HG03432 (cell line): ENCODE measurements around the gene FBXL5.

Source experiments
- ATAC-seq: cut with Tn5 transposase; IDR thresholded peaks from one replicate; pipeline ENCODE4 v1.9.1; 2021; ENCODE audit warnings: mild to moderate bottlenecking, moderate library complexity; ENCODE audit not compliant: unreplicated experiment

FBXL5 gene

DNA sequence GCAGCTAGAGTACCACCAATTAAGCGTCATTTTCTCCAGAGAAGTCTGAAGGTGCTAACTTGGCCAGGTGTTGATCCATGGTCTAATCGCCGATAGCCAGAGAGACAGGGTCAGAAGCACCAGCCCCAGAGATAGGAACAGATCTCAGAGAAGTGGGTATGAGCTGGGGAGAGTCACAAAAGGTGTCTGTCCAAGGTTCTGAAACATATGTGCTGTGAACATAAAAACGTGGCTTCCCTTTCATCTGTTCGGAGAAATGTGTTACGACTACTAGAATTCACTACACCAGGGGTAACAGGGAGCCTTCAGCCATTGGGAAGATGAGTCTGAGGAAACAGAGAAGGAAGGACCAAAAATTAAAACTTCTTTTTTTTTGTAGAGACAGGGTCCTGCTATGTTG is 91.3 kb downstream of the FBXL5 start:
- no peak for ATAC-seq

DNA sequence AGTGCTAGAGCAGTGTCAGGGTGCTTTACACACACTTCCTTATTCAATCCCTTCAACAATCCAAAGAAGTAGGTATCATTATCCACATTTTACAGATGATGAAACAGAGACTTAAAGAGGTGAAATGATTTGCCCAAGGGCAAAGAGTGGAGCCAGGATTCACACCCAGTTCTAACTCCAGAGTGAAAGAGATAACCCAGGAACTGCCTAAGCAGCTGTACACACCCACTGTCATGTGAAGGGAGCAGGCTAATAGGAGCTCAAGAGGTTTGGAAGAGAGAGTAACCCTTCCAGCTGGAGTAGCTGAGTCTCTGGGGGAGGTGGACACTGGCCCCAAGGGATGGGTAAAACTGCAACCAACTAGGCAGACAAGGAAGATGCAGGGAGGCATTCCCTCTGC is 92.5 kb downstream of the FBXL5 start:
- ATAC-seq: no peak

DNA sequence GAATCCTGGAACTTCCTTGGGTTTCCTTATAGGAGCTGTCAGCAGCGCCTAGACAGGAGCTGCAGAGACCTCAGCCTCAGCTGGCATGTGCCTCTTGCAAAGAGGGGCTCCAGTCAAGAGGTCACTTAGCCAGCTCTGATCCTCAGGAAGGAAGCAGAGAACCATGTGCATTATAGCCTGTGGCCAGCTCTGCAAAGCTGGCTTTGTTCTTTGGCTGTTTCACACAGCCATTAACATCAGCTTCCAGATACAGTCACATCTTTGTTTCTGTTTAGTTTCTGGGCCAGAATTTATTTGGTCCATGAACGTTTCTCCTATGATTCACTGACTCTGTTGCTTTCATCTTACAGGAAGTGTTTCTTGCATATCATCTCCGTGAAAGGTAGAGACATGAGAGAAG is 93.0 kb downstream of the FBXL5 start:
- ATAC-seq: no peak

- no peak for ATAC-seq
Observed at GRCh38 chr4:15558561-15558960, 96.6 kb downstream of the FBXL5 start.

GRCh38 chr4:15557786-15558550 is 97.2 kb downstream of the FBXL5 start:
- ATAC-seq: no peak

GRCh38 chr4:15556511-15557092 is 98.6 kb downstream of the FBXL5 start:
- ATAC-seq: no peak
